ENCODE results near the gene CKAP5.

CKAP5 gene

DNA sequence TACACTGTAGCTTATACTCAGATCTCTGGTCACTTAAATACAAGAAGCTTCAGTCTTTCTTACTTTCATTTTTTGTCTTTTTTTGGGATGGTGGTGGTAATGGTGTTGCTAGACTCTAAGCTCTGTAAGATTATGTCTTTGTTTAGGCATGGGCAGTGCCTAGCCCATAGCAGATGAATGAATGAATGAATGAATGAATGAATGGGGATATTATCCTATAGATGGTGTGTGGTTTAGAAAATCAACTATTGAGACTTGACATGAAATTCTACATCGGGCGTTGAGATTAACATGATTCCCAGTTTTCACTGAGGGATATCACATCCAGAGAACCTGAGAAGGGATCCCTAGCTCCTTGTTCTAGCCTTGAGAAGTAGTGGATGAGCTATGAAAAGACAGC is 9.8 kb upstream of the CKAP5 start:
- H3K4me3 ChIP-seq (ENCODE audit: low read depth, low read length) = no peak overlapping the region
- TF ChIP-seq, protein P1, sequence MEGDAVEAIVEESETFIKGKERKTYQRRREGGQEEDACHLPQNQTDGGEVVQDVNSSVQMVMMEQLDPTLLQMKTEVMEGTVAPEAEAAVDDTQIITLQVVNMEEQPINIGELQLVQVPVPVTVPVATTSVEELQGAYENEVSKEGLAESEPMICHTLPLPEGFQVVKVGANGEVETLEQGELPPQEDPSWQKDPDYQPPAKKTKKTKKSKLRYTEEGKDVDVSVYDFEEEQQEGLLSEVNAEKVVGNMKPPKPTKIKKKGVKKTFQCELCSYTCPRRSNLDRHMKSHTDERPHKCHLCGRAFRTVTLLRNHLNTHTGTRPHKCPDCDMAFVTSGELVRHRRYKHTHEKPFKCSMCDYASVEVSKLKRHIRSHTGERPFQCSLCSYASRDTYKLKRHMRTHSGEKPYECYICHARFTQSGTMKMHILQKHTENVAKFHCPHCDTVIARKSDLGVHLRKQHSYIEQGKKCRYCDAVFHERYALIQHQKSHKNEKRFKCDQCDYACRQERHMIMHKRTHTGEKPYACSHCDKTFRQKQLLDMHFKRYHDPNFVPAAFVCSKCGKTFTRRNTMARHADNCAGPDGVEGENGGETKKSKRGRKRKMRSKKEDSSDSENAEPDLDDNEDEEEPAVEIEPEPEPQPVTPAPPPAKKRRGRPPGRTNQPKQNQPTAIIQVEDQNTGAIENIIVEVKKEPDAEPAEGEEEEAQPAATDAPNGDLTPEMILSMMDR (IDR thresholded peaks at IDR 0.05; ENCODE audit: borderline replicate concordance, insufficient read depth, low read depth, low read length) = no peak

DNA sequence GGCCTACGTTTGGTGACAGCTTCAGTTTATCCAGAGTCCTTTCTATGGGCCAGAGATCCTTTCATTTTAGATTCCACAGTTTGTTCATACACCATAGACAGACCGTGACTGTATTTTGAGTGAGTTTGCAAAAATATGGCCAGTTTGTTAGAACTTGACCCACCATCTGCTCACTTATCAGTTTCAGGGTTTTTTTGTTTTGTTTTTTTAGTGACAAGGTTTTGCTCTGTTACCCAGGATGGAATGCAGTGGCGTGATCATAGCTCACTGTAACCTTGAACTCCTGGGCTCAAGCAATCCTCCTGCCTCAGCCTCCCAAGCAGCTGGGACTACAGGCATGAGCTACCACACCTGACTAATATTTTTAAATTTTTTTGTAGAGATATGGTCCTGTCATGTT is 9.1 kb upstream of the CKAP5 start:
- H3K4me3 ChIP-seq (ENCODE audit: low read depth, low read length) = no peak overlapping the region
- TF ChIP-seq, protein P1 (IDR thresholded peaks at IDR 0.05; ENCODE audit: borderline replicate concordance, insufficient read depth, low read depth, low read length) = no peak

DNA sequence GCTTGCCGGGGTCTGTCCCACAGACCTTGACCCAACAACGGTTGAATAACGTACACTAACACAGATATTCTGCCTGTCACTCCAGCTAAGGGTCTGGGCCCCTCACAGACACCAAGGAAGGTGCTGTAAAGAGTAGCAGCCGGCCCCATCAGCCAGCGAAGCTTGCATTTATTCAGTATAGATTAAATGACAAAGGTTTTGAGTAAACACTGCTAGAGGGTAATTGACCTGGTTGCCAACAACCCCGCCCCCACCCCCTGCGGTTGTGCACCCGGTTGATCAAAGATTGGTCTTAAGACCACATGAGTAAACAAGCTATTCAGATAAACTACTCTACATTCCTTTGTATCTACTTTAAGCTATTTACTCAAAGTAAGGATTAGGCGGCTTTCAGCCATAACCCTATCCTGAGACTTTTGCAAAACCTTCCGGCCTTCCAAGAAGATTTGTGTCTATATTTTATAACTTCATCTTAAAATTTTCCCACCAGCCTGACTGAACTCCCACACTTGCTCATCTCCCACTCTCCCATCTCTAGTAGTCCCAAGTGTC is 4.8 kb upstream of the CKAP5 start:
- no peak overlapping the region for H3K4me3 ChIP-seq (ENCODE audit: low read depth, low read length)
- TF ChIP-seq, protein P1 (IDR thresholded peaks at IDR 0.05; ENCODE audit: borderline replicate concordance, insufficient read depth, low read depth, low read length) = no peak

DNA sequence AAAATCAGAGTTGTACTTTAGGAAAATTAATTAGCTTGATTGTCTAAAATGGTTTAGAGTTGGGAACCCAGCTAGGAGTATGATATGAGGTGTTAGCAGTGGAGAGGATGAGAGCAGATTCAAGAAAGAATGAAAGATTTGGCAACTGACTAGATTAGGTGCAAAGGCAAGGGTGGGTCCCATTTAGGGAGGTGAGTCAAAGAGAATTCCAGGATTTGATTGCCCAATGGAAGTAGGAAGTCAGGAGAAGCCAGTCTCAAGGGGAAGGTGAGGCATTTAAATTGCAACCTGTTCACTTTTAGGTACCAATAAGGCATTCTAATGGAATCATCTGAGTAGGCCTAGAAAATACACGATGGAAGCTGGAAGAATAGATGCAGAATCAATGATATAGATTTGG is 3.6 kb upstream of the CKAP5 start:
- TF ChIP-seq, protein P1 (IDR thresholded peaks at IDR 0.05; ENCODE audit: borderline replicate concordance, insufficient read depth, low read depth, low read length) = no peak
- H3K4me3 ChIP-seq (ENCODE audit: low read depth, low read length) = no peak overlapping the region

DNA sequence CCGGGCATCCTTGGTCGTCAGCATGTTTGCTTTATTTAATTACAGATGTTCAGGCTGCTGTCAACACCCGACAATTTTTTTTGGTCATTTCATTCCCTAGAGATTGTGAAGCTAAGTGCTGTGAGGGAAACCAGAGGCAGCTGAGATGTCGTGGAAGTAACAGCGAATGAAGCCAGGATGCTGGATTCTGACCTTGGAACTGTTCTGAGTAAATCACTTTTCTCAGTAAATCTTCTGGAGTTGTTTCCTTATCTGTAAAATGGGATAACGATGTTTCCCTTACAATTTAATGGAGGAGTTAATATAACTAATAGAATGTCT is 390 bp upstream of the CKAP5 start:
- H3K4me3 ChIP-seq (ENCODE audit: low read depth, low read length) = peak overlapping the region; percentile 97
- TF ChIP-seq, protein P1 (IDR thresholded peaks at IDR 0.05; ENCODE audit: borderline replicate concordance, insufficient read depth, low read depth, low read length) = no peak

DNA sequence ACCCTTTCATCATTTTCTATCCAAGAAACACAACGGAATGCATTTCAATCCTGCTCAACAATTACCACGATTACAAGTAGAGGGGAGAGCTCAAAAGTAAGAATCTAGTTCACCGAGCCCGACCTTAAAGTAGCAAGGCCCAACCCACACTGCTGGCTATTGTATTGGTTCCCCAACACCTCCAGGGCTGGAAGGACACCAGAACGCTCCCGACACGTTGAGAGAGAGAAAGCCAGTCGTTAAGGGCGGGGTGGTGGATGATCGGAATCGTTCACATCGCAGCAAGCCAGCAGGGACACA is 690 bp downstream of the CKAP5 start:
- TF ChIP-seq, protein P1 (IDR thresholded peaks at IDR 0.05; ENCODE audit: borderline replicate concordance, insufficient read depth, low read depth, low read length) = no peak
- H3K4me3 ChIP-seq (ENCODE audit: low read depth, low read length) = peak overlapping the region; percentile 97

DNA sequence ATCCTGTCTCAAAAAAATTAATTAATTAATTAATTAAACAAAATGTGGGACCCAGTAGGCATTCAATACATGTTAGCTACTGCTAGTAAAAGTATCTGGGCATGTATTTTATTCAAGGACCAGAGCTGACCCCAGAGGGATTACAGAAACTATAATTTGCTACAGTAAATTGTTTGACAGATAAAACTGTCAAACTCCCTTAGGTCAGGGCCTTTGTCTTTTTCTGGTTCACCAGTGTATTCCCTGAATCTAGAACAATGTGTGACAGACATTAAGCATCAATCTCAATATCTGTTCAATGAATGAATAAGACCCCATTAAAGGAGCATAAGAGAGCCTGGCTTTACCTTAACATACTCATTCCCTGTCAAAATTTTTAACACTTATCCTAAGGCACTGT is 6.0 kb downstream of the CKAP5 start:
- TF ChIP-seq, protein P1 (IDR thresholded peaks at IDR 0.05; ENCODE audit: borderline replicate concordance, insufficient read depth, low read depth, low read length) = no peak
- H3K4me3 ChIP-seq (ENCODE audit: low read depth, low read length) = no peak overlapping the region
